Ovary (tissue), 9 donors: ENCODE data around the gene PCNA. TPM values are rescaled to one million over a fixed set of nuclear protein-coding genes. Genes with fewer than 3 reads are reported as not detected.
A peak's percentile ranks its signal among the peaks of the same experiment; 100 is the strongest.
"Not testable (repeated sequence)": the region's sequence is repeated elsewhere in the genome, so short reads cannot be mapped to it uniquely, and the experiment has no call there.

Experiments
- DNase-seq, 5 donors: peaks; one replicate each; pipeline ENCODE4 v3.0.0-alpha.2; 2019 to 2020
- H3K27ac ChIP-seq, 2 donors: fragments of 200-600 bp; one replicate each; pipeline versions ENCODE4 v1.5.1 to v1.8.0; 2019 to 2022
- H3K27me3 ChIP-seq: fragments of 200-600 bp; one replicate; pipeline ENCODE4 v1.8.0; 2022
- H3K36me3 ChIP-seq: fragments of 200-600 bp; sonication (generic); one replicate; pipeline ENCODE4 v1.5.1; 2019
- H3K4me1 ChIP-seq: one replicate; pipeline ENCODE4 v1.8.1; 2013; ENCODE audit warnings: mild to moderate bottlenecking, moderate library complexity; ENCODE audit not compliant: insufficient read depth
- H3K4me3 ChIP-seq: fragments of 200-600 bp; sonication (generic); one replicate; pipeline ENCODE4 v1.5.1; 2017
- H3K9me3 ChIP-seq, 2 donors: fragments of 200-600 bp in 1 of 2; sonication (generic) in 1 of 2; one replicate each; pipeline versions ENCODE4 v1.5.1 to v1.8.1; 2013 to 2019; ENCODE audit warnings: mild to moderate bottlenecking in 1 of 2, moderate library complexity in 1 of 2
- CTCF ChIP-seq, 3 donors: fragments of 450-650 bp in 2 of 3; fragments of 200-600 bp in 1 of 3; IDR thresholded peaks; one replicate each; pipeline versions ENCODE4 v1.5.1 to v1.8.0; 2016 to 2022; ENCODE audit warnings: antibody characterized with exemption in 3 of 3, mild to moderate bottlenecking in 1 of 3
- EP300 ChIP-seq: sonication (generic); formaldehyde crosslinking; IDR thresholded peaks from one replicate; pipeline ENCODE4 v1.6.1; 2017; ENCODE audit warnings: antibody characterized with exemption
- POLR2A ChIP-seq: fragments of 450-650 bp; IDR thresholded peaks from one replicate; pipeline ENCODE4 v1.6.1; 2017; ENCODE audit warnings: antibody characterized with exemption, mild to moderate bottlenecking, moderate library complexity
- WGBS, 3 donors: extraction: QIAGEN DNeasy Blood & Tissue Kit in 1 of 3; methylation state at CpG; one replicate each; pipeline versions ENCODE4 v1.1.5 to v1.1.7; 2013 to 2017; 5-methylcytosine and 5-hydroxymethylcytosine counted together
- intact Hi-C, 4 donors: fragments of 100-400 bp; cut with DNase I; formaldehyde crosslinking; loops; one replicate each; pipeline versions ENCODE4 v1.11.0 to v1.15.1; 2022 to 2023
- polyA plus RNA-seq, 2 donors: library from polyadenylated mRNA; stranded (reverse); fragments of 200-250 nt in 1 of 2; fragments of 350-450 nt in 1 of 2; fragmentation: Illumina TruSeq in 1 of 2; extraction: RNeasy Lipid Tissue Mini Kit (QIAGEN cat#74804) in 1 of 2; gene quantifications; one replicate each; pipeline ENCODE4 v1.2.3, GENCODE V29; 2013 to 2014
- total RNA-seq, 7 donors: library from RNA; depleted of rRNA in 2 of 7; stranded (reverse); fragments of >200 nt in 2 of 7; fragmentation: NEBNext Ultra II Directional in 3 of 7; extraction: Animal tissue kit (Norgen Biotek cat#: 25700) in 3 of 7; gene quantifications; one replicate each; pipeline versions ENCODE4 v1.1.0 to v1.2.4, GENCODE V29; 2016 to 2023
- donor health status: DM: no; HTN: no; CAD: no; lungs with moderate emphysema.
- donor health status: DM: no; HTN: no; CAD: no.
- donor health status: Bipolar disorder and iron deficiency.
- donor health status: DM: yes; HTN: yes; CAD: no.
- donor health status: DM: no; HTN: no; CAD: no.
- donor health status: DM: yes; HTN: yes; CAD: no.

PCNA gene
- total and polyA plus RNA-seq, 9 donors: 34.1 to 50.0 (median 42.1) TPM

- H3K4me3 ChIP-seq: no peak overlapping the region
- peak; percentile 45 to 77 (median 67) for DNase-seq
- peaks cover 8% of the 10 kb centered on the region for H3K4me1 ChIP-seq
- intact Hi-C loops: no loop called here
- H3K36me3 ChIP-seq: no peaks in the 10 kb centered on the region
- no peak overlapping the region for H3K27ac ChIP-seq
- TF ChIP-seq EP300: no peak
- no peak for TF ChIP-seq POLR2A
- no peak for TF ChIP-seq CTCF (IDR thresholded peaks at IDR 0.05)
- H3K27me3 ChIP-seq: no peaks in the 10 kb centered on the region
- H3K9me3 ChIP-seq: no peaks in the 10 kb centered on the region
- WGBS, 3 donors: 73 to 84% (median 78%) methylated on average over 8 of the region's 8 CpGs
Measured at GRCh38 chr20:5072756-5073659, 46.8 kb downstream of the PCNA start.

- DNase-seq, H3K27me3 ChIP-seq, H3K4me1 ChIP-seq, H3K4me3 ChIP-seq, H3K27ac ChIP-seq, H3K9me3 ChIP-seq, H3K36me3 ChIP-seq, intact Hi-C loops: not testable (repeated sequence)
- WGBS, 3 donors: 93 to 97% (median 95%) methylated on average over 4 of the region's 4 CpGs
Measured at GRCh38 chr20:5071942-5072341, 47.8 kb downstream of the PCNA start.

- no peaks in the 10 kb centered on the region for H3K27me3 ChIP-seq
- no peak overlapping the region for H3K27ac ChIP-seq
- H3K36me3 ChIP-seq: no peaks in the 10 kb centered on the region
- 81 to 89% (median 87%) methylated on average over 4 of the region's 4 CpGs for WGBS, 3 donors
- DNase-seq: no peak
- H3K9me3 ChIP-seq: no peaks in the 10 kb centered on the region
- no peak overlapping the region for H3K4me3 ChIP-seq
- H3K4me1 ChIP-seq: peaks cover 10% of the 10 kb centered on the region
- intact Hi-C loops: no loop called here
- no peak for TF ChIP-seq CTCF (IDR thresholded peaks at IDR 0.05)
- TF ChIP-seq EP300: no peak
Measured at GRCh38 chr20:5070570-5070969, 49.2 kb downstream of the PCNA start.

GRCh38 chr20:5070081-5070480 is 49.7 kb downstream of the PCNA start:
- WGBS, 3 donors: 93 to 96% (median 95%) methylated on average over 7 of the region's 7 CpGs
- no peaks in the 10 kb centered on the region for H3K27me3 ChIP-seq
- no peaks in the 10 kb centered on the region for H3K36me3 ChIP-seq
- no peak overlapping the region for H3K27ac ChIP-seq
- intact Hi-C loops: no loop called here
- peaks cover 10% of the 10 kb centered on the region for H3K4me1 ChIP-seq
- H3K9me3 ChIP-seq: no peaks in the 10 kb centered on the region
- TF ChIP-seq POLR2A: no peak
- H3K4me3 ChIP-seq: no peak overlapping the region
- DNase-seq: no peak

GRCh38 chr20:5069141-5069806 is 50.5 kb downstream of the PCNA start:
- H3K27ac ChIP-seq: no peak overlapping the region
- 92 to 93% (median 93%) methylated on average over 8 of the region's 8 CpGs for WGBS, 3 donors
- no peak for TF ChIP-seq CTCF (IDR thresholded peaks at IDR 0.05)
- TF ChIP-seq POLR2A: no peak
- no peak for TF ChIP-seq EP300
- H3K27me3 ChIP-seq: no peaks in the 10 kb centered on the region
- peaks cover 10% of the 10 kb centered on the region for H3K4me1 ChIP-seq
- DNase-seq: no peak
- no peak overlapping the region for H3K4me3 ChIP-seq
- H3K36me3 ChIP-seq: no peaks in the 10 kb centered on the region
- H3K9me3 ChIP-seq: no peaks in the 10 kb centered on the region
- intact Hi-C loops: no loop called here
